SU-DHL-6 (cell line): ENCODE data around the gene UBB.

ENCODE experiments used
- H2AFZ ChIP-seq: fragments of 200-600 bp; sonication (generic); 2 replicates; pipeline ENCODE4 v1.6.1; 2014; ENCODE audit warnings: low read depth, mild to moderate bottlenecking, moderate library complexity, mixed read lengths, antibody characterized with exemption, low read length; ENCODE audit not compliant: severe bottlenecking
- H3F3A ChIP-seq: fragments of 200-600 bp; shearing (Covaris generic); 2 replicates; pipeline ENCODE4 v1.6.0; 2016; ENCODE audit warnings: antibody characterized with exemption, mild to moderate bottlenecking; ENCODE audit not compliant: insufficient read depth
- H3K27ac ChIP-seq: fragments of 200-600 bp; sonication (generic); 2 replicates; pipeline ENCODE4 v1.5.1; 2016; ENCODE audit warnings: low read depth, mild to moderate bottlenecking, low read length, moderate library complexity, mixed read lengths
- H3K27me3 ChIP-seq: fragments of 200-600 bp; sonication (generic), shearing (Covaris generic); 2 replicates; pipeline ENCODE4 v1.6.0; 2014; ENCODE audit warnings: mild to moderate bottlenecking, low read length
- H3K36me3 ChIP-seq: fragments of 200-600 bp; sonication (generic); 2 replicates; pipeline ENCODE4 v1.6.1; 2014; ENCODE audit warnings: mild to moderate bottlenecking, low read length, mixed read lengths
- H3K4me2 ChIP-seq: fragments of 300-600, 200-600 bp; shearing (Covaris generic), sonication (generic); 2 replicates; pipeline ENCODE4 v1.6.0; 2014; ENCODE audit warnings: low read length, low read depth, mild to moderate bottlenecking; ENCODE audit not compliant: poor library complexity, severe bottlenecking
- H3K4me3 ChIP-seq: fragments of 200-600 bp; sonication (generic); 2 replicates; pipeline ENCODE4 v1.5.1; 2014; ENCODE audit warnings: antibody characterized with exemption, low read length, mild to moderate bottlenecking, mixed read lengths; ENCODE audit not compliant: insufficient read depth, poor library complexity, severe bottlenecking
- H3K79me2 ChIP-seq: fragments of 200-600 bp; sonication (generic); 2 replicates; pipeline ENCODE4 v1.6.1; 2014; ENCODE audit warnings: mild to moderate bottlenecking, low read length, moderate library complexity; ENCODE audit not compliant: insufficient read depth
- H3K9ac ChIP-seq: fragments of 200-600 bp; sonication (generic); 2 replicates; pipeline ENCODE4 v1.7.0; 2014; ENCODE audit warnings: mild to moderate bottlenecking, low read length
- H3K9me2 ChIP-seq: fragments of 200-600 bp; sonication (generic); replicated peaks from 2 replicates; pipeline ENCODE4 v1.6.1; 2014; ENCODE audit warnings: low read length; ENCODE audit not compliant: insufficient read depth
- H3K9me3 ChIP-seq: fragments of 200-600 bp; sonication (generic); 2 replicates; pipeline ENCODE4 v1.6.1; 2014; ENCODE audit warnings: low read length, mixed read lengths; ENCODE audit not compliant: insufficient read depth
- H4K20me1 ChIP-seq: fragments of 200-600 bp; sonication (generic); 2 replicates; pipeline ENCODE4 v1.6.1; 2014; ENCODE audit warnings: low read depth, mild to moderate bottlenecking, antibody characterized with exemption, low read length, moderate library complexity, mixed read lengths
- EZH2phosphoT487 ChIP-seq: fragments of 200-600 bp; sonication (generic), shearing (Covaris generic); conservative IDR thresholded peaks from 2 replicates; pipeline ENCODE4 v1.6.1; 2018; ENCODE audit warnings: mild to moderate bottlenecking, antibody characterized with exemption, low read length, moderate library complexity, mixed read lengths
- TF ChIP-seq, protein P1 (sequence below): fragments of 200-600 bp; sonication (generic); IDR thresholded peaks from one replicate; pipeline ENCODE4 v1.5.1; 2017; ENCODE audit warnings: antibody characterized with exemption, mild to moderate bottlenecking, low read length, moderate library complexity; ENCODE audit not compliant: insufficient read depth, poor library complexity, severe bottlenecking

UBB gene

DNA sequence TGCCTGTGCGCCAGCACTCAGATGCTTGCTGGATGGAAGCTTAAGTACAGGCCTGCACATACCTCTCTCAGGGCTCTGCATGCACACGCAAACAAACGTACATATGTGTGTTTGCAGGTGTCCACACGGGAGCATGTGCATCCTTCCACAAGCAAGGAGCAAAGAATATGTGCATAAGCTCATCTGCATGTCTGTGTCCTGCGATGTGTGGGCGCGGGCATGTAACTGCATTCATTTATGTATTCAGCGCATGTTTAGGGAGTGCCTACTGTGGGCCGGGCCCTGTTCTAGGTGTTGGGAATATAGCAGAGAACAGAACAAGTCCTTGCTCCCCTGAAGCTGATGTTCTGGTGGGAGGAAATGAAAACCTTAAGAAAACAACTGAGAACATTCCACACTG lies 48.2 kb downstream of the UBB start:
- Histone ChIP-seq H3K4me3 (no peak overlapping the region), H3K9me2 (no peaks in the 10 kb centered on the region), H3K36me3 (no peaks in the 10 kb centered on the region), H3K4me2 (no peak overlapping the region), H3K27ac (no peak overlapping the region), H2AFZ (no peak overlapping the region), H4K20me1 (no peaks in the 10 kb centered on the region), H3K9me3 (no peaks in the 10 kb centered on the region), H3F3A (no peaks in the 10 kb centered on the region), H3K79me2 (no peaks in the 10 kb centered on the region), H3K27me3 (no peaks in the 10 kb centered on the region), H3K9ac (no peak overlapping the region)
- TF ChIP-seq, protein P1, sequence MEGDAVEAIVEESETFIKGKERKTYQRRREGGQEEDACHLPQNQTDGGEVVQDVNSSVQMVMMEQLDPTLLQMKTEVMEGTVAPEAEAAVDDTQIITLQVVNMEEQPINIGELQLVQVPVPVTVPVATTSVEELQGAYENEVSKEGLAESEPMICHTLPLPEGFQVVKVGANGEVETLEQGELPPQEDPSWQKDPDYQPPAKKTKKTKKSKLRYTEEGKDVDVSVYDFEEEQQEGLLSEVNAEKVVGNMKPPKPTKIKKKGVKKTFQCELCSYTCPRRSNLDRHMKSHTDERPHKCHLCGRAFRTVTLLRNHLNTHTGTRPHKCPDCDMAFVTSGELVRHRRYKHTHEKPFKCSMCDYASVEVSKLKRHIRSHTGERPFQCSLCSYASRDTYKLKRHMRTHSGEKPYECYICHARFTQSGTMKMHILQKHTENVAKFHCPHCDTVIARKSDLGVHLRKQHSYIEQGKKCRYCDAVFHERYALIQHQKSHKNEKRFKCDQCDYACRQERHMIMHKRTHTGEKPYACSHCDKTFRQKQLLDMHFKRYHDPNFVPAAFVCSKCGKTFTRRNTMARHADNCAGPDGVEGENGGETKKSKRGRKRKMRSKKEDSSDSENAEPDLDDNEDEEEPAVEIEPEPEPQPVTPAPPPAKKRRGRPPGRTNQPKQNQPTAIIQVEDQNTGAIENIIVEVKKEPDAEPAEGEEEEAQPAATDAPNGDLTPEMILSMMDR, result no peak
- TF ChIP-seq EZH2phosphoT487, result no peak

- H4K20me1 ChIP-seq, result no peaks in the 10 kb centered on the region
- no peak overlapping the region for H3K4me3 ChIP-seq
- no peak overlapping the region for H3K27ac ChIP-seq
- H3K9me3 ChIP-seq, result no peaks in the 10 kb centered on the region
- H3K36me3 ChIP-seq, result no peaks in the 10 kb centered on the region
- H3F3A ChIP-seq, result no peaks in the 10 kb centered on the region
- H3K79me2 ChIP-seq, result no peaks in the 10 kb centered on the region
- no peak overlapping the region for H3K4me2 ChIP-seq
- H3K27me3 ChIP-seq, result no peaks in the 10 kb centered on the region
- H3K9me2 ChIP-seq, result no peaks in the 10 kb centered on the region
- no peak overlapping the region for H2AFZ ChIP-seq
- TF ChIP-seq, protein P1, result no peak
- TF ChIP-seq EZH2phosphoT487, result no peak
- H3K9ac ChIP-seq, result no peak overlapping the region
Observed at GRCh38 chr17:16430650-16431049, 49.8 kb downstream of the UBB start.

- no peak overlapping the region for H2AFZ ChIP-seq
- H4K20me1 ChIP-seq, result no peaks in the 10 kb centered on the region
- no peak overlapping the region for H3K27ac ChIP-seq
- H3K9ac ChIP-seq, result no peak overlapping the region
- TF ChIP-seq EZH2phosphoT487, result no peak
- TF ChIP-seq, protein P1, result no peak
- no peak overlapping the region for H3K4me3 ChIP-seq
- no peaks in the 10 kb centered on the region for H3K9me2 ChIP-seq
- no peaks in the 10 kb centered on the region for H3K79me2 ChIP-seq
- no peaks in the 10 kb centered on the region for H3K27me3 ChIP-seq
- no peak overlapping the region for H3K4me2 ChIP-seq
- no peaks in the 10 kb centered on the region for H3K9me3 ChIP-seq
- H3F3A ChIP-seq, result no peaks in the 10 kb centered on the region
- no peaks in the 10 kb centered on the region for H3K36me3 ChIP-seq
Observed at GRCh38 chr17:16432017-16432416, 51.1 kb downstream of the UBB start.
